Activated CD4-positive, alpha-beta T cell treated with anti-CD3 and anti-CD28 coated beads, Interleukin-2, amount 10 ng/mL, durations not matched to agents 24 days and 14 days (primary cell): Measurements from ENCODE around the gene ABCC8. TPM values are rescaled to one million over a fixed set of nuclear protein-coding genes. Genes with fewer than 3 reads are reported as not detected.

Experiments
- DNase-seq: peaks from one replicate; pipeline ENCODE4 v3.0.0; 2022
- H3K27ac Mint-ChIP-seq: one replicate; pipeline ENCODE4 v1.8.0; 2022; ENCODE audit warnings: mild to moderate bottlenecking, mixed read lengths
- H3K27me3 Mint-ChIP-seq: one replicate; pipeline ENCODE4 v1.8.0; 2022; ENCODE audit warnings: mixed read lengths
- H3K36me3 Mint-ChIP-seq: one replicate; pipeline ENCODE4 v1.8.0; 2022; ENCODE audit warnings: low read depth, mild to moderate bottlenecking, mixed read lengths
- H3K4me1 Mint-ChIP-seq: one replicate; pipeline ENCODE4 v1.8.0; 2021; ENCODE audit warnings: mixed read lengths
- H3K4me3 Mint-ChIP-seq: one replicate; pipeline ENCODE4 v1.8.0; 2022; ENCODE audit warnings: mild to moderate bottlenecking, moderate library complexity, mixed read lengths
- H3K9me3 Mint-ChIP-seq: one replicate; pipeline ENCODE4 v1.8.0; 2021; ENCODE audit warnings: mixed read lengths
- intact Hi-C: fragments of 100-400 bp; cut with micrococcal nuclease; formaldehyde crosslinking; loops from one replicate; pipeline ENCODE4 v1.15.1; 2023
- total RNA-seq: library from RNA; stranded (reverse); gene quantifications from 2 replicates; pipeline ENCODE4 v1.2.3, GENCODE V29; 2022

The ABCC8 gene
- total RNA-seq, 1 donor from 2014 or later: not detected

DNA sequence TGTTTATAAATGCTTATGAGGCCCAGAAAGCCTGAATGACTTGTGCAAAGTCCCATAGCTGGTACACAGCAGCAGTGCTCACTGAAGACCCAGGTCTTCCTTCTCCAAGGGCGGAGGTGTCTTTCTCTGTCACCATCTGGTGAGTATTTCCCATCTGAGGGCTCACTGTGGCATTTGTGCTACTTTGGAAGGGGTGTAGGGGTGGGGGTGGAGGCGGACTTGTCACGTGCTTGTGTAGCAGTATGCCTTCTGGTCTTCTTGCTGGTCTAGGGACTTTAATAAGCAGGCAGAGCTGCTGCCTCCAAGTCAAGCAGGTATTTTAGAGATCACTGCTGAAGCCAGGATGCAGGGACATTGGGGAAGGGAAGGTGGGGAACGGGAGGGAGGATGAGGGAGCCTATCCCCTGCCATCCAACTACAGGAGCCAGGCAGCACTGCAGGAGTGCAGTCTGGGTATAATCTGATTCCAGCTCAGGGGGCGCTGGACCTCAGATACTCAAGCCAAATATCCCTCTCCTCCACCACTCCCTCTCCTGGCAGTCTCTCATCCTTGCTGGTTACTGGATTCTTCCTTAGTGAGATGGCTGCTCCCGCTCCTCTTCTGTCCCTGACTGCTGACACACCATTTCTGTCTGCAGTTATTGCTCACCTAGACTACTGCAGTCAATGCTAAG is 3.4 kb downstream of the ABCC8 start:
- Mint-ChIP-seq H3K27me3 (peaks cover 65% of the 10 kb centered on the region), H3K4me3 (no peak overlapping the region), H3K4me1 (no peaks in the 10 kb centered on the region), H3K27ac (no peak overlapping the region), H3K36me3 (no peaks in the 10 kb centered on the region), H3K9me3 (no peaks in the 10 kb centered on the region)
- DNase-seq: no peak
- intact Hi-C loops: no loop called here

DNA sequence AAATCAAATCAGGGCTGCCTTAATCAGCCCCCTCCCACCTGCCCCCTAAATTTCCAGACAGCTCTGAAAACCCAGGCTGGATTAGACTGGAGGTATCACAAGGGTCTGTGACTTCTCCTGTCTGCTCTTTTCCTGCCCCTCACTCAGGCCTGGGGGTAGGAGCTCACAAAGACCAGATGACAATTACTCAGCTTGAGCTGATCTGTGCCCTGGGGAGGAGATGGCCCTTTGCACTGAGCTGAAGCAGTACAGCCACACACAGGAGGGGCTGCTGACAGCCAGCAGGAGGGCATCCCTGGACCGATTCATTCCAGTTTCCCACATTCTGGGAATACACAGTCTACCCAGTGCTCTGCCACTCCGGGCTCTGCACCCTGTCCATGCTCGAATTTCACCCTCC is 4.2 kb downstream of the ABCC8 start:
- Mint-ChIP-seq H3K27me3 (peaks cover 59% of the 10 kb centered on the region), H3K9me3 (no peaks in the 10 kb centered on the region), H3K4me1 (no peaks in the 10 kb centered on the region), H3K4me3 (no peak overlapping the region), H3K27ac (no peak overlapping the region), H3K36me3 (no peaks in the 10 kb centered on the region)
- DNase-seq: no peak
- intact Hi-C loops: no loop called here

DNA sequence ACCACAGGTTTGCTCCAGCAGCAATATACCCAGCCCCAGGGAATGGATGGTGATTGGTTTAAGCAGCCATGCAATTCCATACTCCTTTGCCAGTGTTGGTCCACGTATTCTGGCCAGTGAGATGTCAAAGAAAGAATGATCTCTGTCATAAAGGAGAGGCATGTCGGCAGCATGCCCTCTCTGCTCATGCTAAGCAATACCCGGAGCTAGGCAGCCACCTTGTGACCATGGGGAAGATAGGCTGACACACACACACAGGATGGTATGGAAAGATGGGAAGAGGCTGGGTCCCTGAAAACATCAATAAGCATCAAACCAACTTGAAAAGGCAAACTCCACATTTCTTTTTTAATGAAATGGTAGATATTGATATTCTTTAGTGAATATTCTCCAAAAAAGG is 5.1 kb downstream of the ABCC8 start:
- no peak for DNase-seq
- intact Hi-C loops: no loop called here
- Mint-ChIP-seq H3K27ac (no peak overlapping the region), H3K4me1 (no peaks in the 10 kb centered on the region), H3K36me3 (no peaks in the 10 kb centered on the region), H3K9me3 (no peaks in the 10 kb centered on the region), H3K4me3 (no peak overlapping the region), H3K27me3 (peaks cover 55% of the 10 kb centered on the region)

GRCh38 chr11:17469998-17470397 is 6.6 kb downstream of the ABCC8 start:
- peaks cover 44% of the 10 kb centered on the region for H3K27me3 Mint-ChIP-seq

GRCh38 chr11:17468122-17468521 is 8.5 kb downstream of the ABCC8 start:
- H3K4me1 Mint-ChIP-seq: no peaks in the 10 kb centered on the region
- H3K27me3 Mint-ChIP-seq: peaks cover 28% of the 10 kb centered on the region
- no peak overlapping the region for H3K27ac Mint-ChIP-seq
- DNase-seq: no peak
- H3K36me3 Mint-ChIP-seq: no peaks in the 10 kb centered on the region
- intact Hi-C loops: no loop called here
- H3K9me3 Mint-ChIP-seq: no peaks in the 10 kb centered on the region
- no peak overlapping the region for H3K4me3 Mint-ChIP-seq

More at GRCh38 chr11:17469998-17470397, 6.6 kb downstream of the ABCC8 start:
- intact Hi-C loops: no loop called here
- no peak overlapping the region for H3K27ac Mint-ChIP-seq
- no peak overlapping the region for H3K4me3 Mint-ChIP-seq
- H3K9me3 Mint-ChIP-seq: no peaks in the 10 kb centered on the region
- no peaks in the 10 kb centered on the region for H3K4me1 Mint-ChIP-seq
- no peaks in the 10 kb centered on the region for H3K36me3 Mint-ChIP-seq
- no peak for DNase-seq

GRCh38 chr11:17463546-17464174 is 13.0 kb downstream of the ABCC8 start:
- H3K9me3 Mint-ChIP-seq: no peaks in the 10 kb centered on the region
- no peaks in the 10 kb centered on the region for H3K36me3 Mint-ChIP-seq
- no peak overlapping the region for H3K27ac Mint-ChIP-seq
- no peaks in the 10 kb centered on the region for H3K4me1 Mint-ChIP-seq
- H3K4me3 Mint-ChIP-seq: no peak overlapping the region
- intact Hi-C loops: no loop called here
- H3K27me3 Mint-ChIP-seq: peaks cover 9% of the 10 kb centered on the region
- no peak for DNase-seq

DNA sequence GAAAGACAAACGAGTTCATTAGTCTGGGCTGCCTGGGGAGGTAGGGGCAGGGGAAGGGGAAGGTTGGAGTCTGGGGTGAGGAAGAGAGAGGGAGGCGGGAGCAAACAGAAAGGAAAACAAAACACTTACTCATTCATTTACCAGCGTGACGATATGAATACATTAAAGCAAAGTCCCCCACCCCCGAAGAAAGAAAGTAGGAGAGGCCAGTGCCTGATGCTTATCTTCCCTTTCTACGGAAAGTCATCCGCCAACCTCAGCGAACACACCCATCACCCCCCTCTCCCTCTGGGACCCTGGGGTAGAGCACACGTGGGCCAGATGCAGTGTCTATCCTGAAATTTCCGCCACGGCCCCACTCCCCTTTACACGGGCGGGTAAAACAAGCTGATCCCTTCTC is 13.7 kb downstream of the ABCC8 start:
- Mint-ChIP-seq H3K27ac (no peak overlapping the region), H3K36me3 (no peaks in the 10 kb centered on the region), H3K4me1 (no peaks in the 10 kb centered on the region), H3K4me3 (no peak overlapping the region), H3K27me3 (peaks cover 12% of the 10 kb centered on the region), H3K9me3 (no peaks in the 10 kb centered on the region)
- intact Hi-C loops: no loop called here
- no peak for DNase-seq

GRCh38 chr11:17460406-17460805 is 16.2 kb downstream of the ABCC8 start:
- H3K36me3 Mint-ChIP-seq: no peaks in the 10 kb centered on the region
- H3K27ac Mint-ChIP-seq: no peak overlapping the region
- H3K4me3 Mint-ChIP-seq: no peak overlapping the region
- no peak for DNase-seq
- intact Hi-C loops: no loop called here
- no peaks in the 10 kb centered on the region for H3K9me3 Mint-ChIP-seq
- H3K27me3 Mint-ChIP-seq: peaks cover 13% of the 10 kb centered on the region
- H3K4me1 Mint-ChIP-seq: no peaks in the 10 kb centered on the region

DNA sequence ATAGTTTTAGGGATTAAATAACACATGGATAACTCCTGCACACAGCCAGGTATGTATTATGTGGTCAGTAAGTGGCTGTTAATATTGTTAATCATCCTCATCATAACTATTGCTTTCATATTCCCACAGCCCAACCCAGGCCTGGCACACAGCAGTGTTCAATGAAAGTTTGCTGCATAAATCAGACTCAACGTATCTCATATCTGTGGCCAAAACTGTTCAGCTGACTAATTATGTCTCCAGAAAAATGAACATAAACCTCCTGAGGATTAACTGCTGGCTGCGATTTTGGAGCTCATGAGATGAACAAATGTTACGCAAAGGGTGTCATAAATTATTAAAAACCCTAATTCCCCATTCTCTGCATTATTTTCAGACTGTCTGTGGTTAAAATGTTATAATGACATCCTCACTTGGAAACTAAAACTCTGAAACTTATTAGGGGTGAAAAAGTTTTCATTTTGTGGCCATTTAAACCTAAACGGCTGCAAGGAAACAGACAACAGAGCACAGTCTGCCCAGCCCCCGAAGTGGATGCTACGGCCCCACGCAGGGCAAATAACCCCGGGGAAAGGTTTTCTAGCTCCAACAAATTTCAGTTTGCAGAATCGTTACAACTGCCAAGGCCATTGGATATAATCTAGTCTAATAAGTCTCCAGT is 17.3 kb downstream of the ABCC8 start:
- Mint-ChIP-seq H3K9me3 (no peaks in the 10 kb centered on the region), H3K4me1 (no peaks in the 10 kb centered on the region), H3K36me3 (no peaks in the 10 kb centered on the region), H3K27me3 (peaks cover 13% of the 10 kb centered on the region), H3K27ac (no peak overlapping the region), H3K4me3 (no peak overlapping the region)
- DNase-seq: no peak
- intact Hi-C loops: no loop called here

DNA sequence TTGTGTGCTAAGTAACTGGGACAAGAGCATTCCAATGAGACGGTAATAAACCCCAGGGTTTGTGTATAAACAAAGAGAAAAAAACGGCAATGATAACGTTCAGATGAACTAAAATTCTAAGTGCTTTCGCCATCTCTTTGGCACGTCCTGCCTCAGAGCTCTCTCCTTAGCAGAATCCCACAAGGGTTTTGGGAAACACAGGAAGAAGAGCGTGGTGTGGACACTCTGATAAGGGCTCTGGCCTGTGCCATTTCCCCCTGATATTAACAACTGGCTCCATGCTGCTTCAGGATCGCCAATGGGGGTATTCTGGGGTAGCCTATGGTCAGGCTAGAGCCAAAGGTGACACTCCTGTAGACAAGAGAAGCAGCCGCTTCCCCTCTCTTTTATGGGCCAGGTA is 18.4 kb downstream of the ABCC8 start:
- Mint-ChIP-seq H3K27ac (no peak overlapping the region), H3K27me3 (peaks cover 13% of the 10 kb centered on the region)
- intact Hi-C loops: no loop called here

GRCh38 chr11:17457396-17458173 is 19.1 kb downstream of the ABCC8 start:
- H3K4me1 Mint-ChIP-seq: no peaks in the 10 kb centered on the region
- H3K9me3 Mint-ChIP-seq: no peaks in the 10 kb centered on the region
- H3K4me3 Mint-ChIP-seq: no peak overlapping the region
- intact Hi-C loops: no loop called here
- no peaks in the 10 kb centered on the region for H3K36me3 Mint-ChIP-seq
- H3K27me3 Mint-ChIP-seq: peaks cover 13% of the 10 kb centered on the region
- no peak overlapping the region for H3K27ac Mint-ChIP-seq
- no peak for DNase-seq

More for the DNA sequence above, 18.4 kb downstream of the ABCC8 start:
- no peaks in the 10 kb centered on the region for H3K36me3 Mint-ChIP-seq
- no peaks in the 10 kb centered on the region for H3K9me3 Mint-ChIP-seq
- no peaks in the 10 kb centered on the region for H3K4me1 Mint-ChIP-seq
- no peak for DNase-seq
- no peak overlapping the region for H3K4me3 Mint-ChIP-seq

DNA sequence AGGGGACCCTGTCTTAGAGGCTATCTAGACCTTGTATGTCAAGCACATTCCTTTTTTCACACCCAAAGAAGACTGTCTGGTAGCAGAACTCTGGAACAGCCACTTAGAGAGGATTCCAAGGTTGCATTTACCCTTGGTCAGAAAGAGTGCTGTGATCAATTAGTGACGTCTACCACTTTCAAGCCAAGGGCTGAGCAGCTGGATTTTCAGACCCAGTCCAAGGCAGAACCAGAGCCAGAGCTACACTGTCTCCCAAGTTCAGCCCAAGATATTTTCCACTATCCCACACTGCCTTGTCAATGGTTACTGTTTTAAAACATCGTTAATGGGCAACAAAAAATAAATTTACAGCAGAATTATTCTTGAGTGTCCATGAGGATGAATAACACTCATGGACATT is 24.0 kb downstream of the ABCC8 start:
- Mint-ChIP-seq H3K36me3 (no peaks in the 10 kb centered on the region), H3K4me1 (no peaks in the 10 kb centered on the region), H3K27me3 (peaks cover 17% of the 10 kb centered on the region), H3K9me3 (no peaks in the 10 kb centered on the region), H3K4me3 (no peak overlapping the region), H3K27ac (no peak overlapping the region)
- no peak for DNase-seq
- intact Hi-C loops: no loop called here

GRCh38 chr11:17449158-17449557 is 27.5 kb downstream of the ABCC8 start:
- peaks cover 12% of the 10 kb centered on the region for H3K27me3 Mint-ChIP-seq
- H3K9me3 Mint-ChIP-seq: no peaks in the 10 kb centered on the region
- DNase-seq: no peak
- H3K36me3 Mint-ChIP-seq: no peaks in the 10 kb centered on the region
- no peak overlapping the region for H3K27ac Mint-ChIP-seq
- H3K4me3 Mint-ChIP-seq: no peak overlapping the region
- H3K4me1 Mint-ChIP-seq: no peaks in the 10 kb centered on the region
- intact Hi-C loops: no loop called here

- intact Hi-C loops: no loop called here
- H3K4me1 Mint-ChIP-seq: no peaks in the 10 kb centered on the region
- no peak for DNase-seq
- peaks cover 9% of the 10 kb centered on the region for H3K27me3 Mint-ChIP-seq
- H3K36me3 Mint-ChIP-seq: no peaks in the 10 kb centered on the region
- H3K9me3 Mint-ChIP-seq: no peaks in the 10 kb centered on the region
- H3K4me3 Mint-ChIP-seq: no peak overlapping the region
- H3K27ac Mint-ChIP-seq: no peak overlapping the region
Measured at GRCh38 chr11:17446482-17446881, 30.2 kb downstream of the ABCC8 start.
